ENCODE measurements around the gene MLLT1. TPM values are rescaled to one million over a fixed set of nuclear protein-coding genes. Genes with fewer than 3 reads are reported as not detected.

MLLT1 gene
- total and polyA plus RNA-seq, 10 of the 15 experiments (the other 5 are each of a cell fraction or from before 2014, with no cell fraction given): 0.16 to 61.1 (median 8.5) TPM

GRCh38 chr19:6225232-6225865, 54.4 kb downstream of the MLLT1 start:
- Histone ChIP-seq H3K9me3 (replicated peaks; ENCODE audit: control insufficient read depth, insufficient read depth, low read length) (no peaks in the 10 kb centered on the region), H3K36me3 (ENCODE audit: control insufficient read depth in 2 of 2, insufficient read depth in 2 of 2, low read length in 1 of 2) (peaks cover 9 to 59% of the 10 kb centered on the region in 2 experiments), H3K79me2 (ENCODE audit: control insufficient read depth, insufficient read depth, low read length) (no peaks in the 10 kb centered on the region; the same call in 1 of the 2 replicates), H3K4me1 (ENCODE audit: control insufficient read depth, insufficient read depth, low read length) (no peaks in the 10 kb centered on the region), H4K20me1 (ENCODE audit: control insufficient read depth, insufficient read depth) (no peaks in the 10 kb centered on the region; the same call in 1 of the 2 replicates), H2AFZ (ENCODE audit: control insufficient read depth, low read depth, low read length) (no peak overlapping the region), H3K27ac (ENCODE audit: control insufficient read depth, insufficient read depth) (no peak overlapping the region), H3K4me3 (no peak overlapping the region), H3K9ac (ENCODE audit: control insufficient read depth, insufficient read depth, low read length) (no peak overlapping the region), H3K4me2 (ENCODE audit: control insufficient read depth, insufficient read depth) (no peak overlapping the region), H3K27me3 (replicated peaks in 1 of 2; ENCODE audit: control insufficient read depth in 2 of 2, insufficient read depth in 2 of 2, low read length in 1 of 2) (no peaks in the 10 kb centered on the region)
- ChIA-PET CTCF (no interaction called here), RAD21 (ENCODE audit: unreplicated experiment) (no interaction called here), POLR2A (no interaction called here), SMC1A (ENCODE audit: uncharacterized antibody, unreplicated experiment) (no interaction called here)
- FAIRE-seq (no peak), DNase-seq (ENCODE audit: low read depth, low spot score) (no peak), ATAC-seq (no peak)
- 94% methylated on average over 18 of the region's 18 CpGs for WGBS (ENCODE audit: insufficient coverage, insufficient replicate concordance, low lambda C conversion rate, missing lambda C conversion rate)
- in situ Hi-C loops (cut with MboI): no loop called here
- TF ChIP-seq NFYB (IDR thresholded peaks at IDR 0.05; ENCODE audit: insufficient read depth, low read depth, low read length) (no peak), ZNF274 (IDR thresholded peaks at IDR 0.05; ENCODE audit: insufficient read depth, insufficient read length) (no peak), ZNF384 (IDR thresholded peaks at IDR 0.05; ENCODE audit: borderline replicate concordance, low read depth, low read length) (no peak), E4F1 (IDR thresholded peaks at IDR 0.05; ENCODE audit: borderline replicate concordance, partially characterized antibody) (no peak), ZNF687 (IDR thresholded peaks at IDR 0.05) (no peak), TARDBP (IDR thresholded peaks at IDR 0.05; ENCODE audit: borderline replicate concordance) (no peak), MYC (IDR thresholded peaks at IDR 0.05; ENCODE audit: insufficient read depth, insufficient read length, insufficient replicate concordance, low read length, severe bottlenecking) (no peak), USF2 (IDR thresholded peaks at IDR 0.05; ENCODE audit: borderline replicate concordance, low read depth, low read length) (no peak)
- intact Hi-C loops (cut with micrococcal nuclease; ENCODE audit: unreplicated experiment): no loop called here
- no TSS peak for BruUV-seq (replicated peaks)
